Mucosa of stomach (tissue), 1 donor: ENCODE results near the gene MKKS.
"Not testable (repeated sequence)": the region's sequence is repeated elsewhere in the genome, so short reads cannot be mapped to it uniquely, and the experiment has no call there.

Source experiments
- H3K27me3 ChIP-seq: one replicate; pipeline ENCODE4 v1.7.0; 2013; ENCODE audit warnings: mild to moderate bottlenecking, low read length; ENCODE audit not compliant: control insufficient read depth, insufficient read depth
- H3K36me3 ChIP-seq: one replicate; pipeline ENCODE4 v1.7.0; 2013; ENCODE audit warnings: low read length; ENCODE audit not compliant: control insufficient read depth, insufficient read depth
- H3K4me1 ChIP-seq: one replicate; pipeline ENCODE4 v1.7.0; 2013; ENCODE audit warnings: mild to moderate bottlenecking, low read length; ENCODE audit not compliant: control insufficient read depth, insufficient read depth
- H3K4me3 ChIP-seq: one replicate; pipeline ENCODE4 v1.7.0; 2013; ENCODE audit warnings: low read length
- H3K9ac ChIP-seq: one replicate; pipeline ENCODE4 v1.7.0; 2013; ENCODE audit warnings: mild to moderate bottlenecking, low read length, moderate library complexity
- H3K9me3 ChIP-seq: one replicate; pipeline ENCODE4 v1.7.0; 2013; ENCODE audit warnings: mild to moderate bottlenecking, low read length, moderate library complexity; ENCODE audit not compliant: control insufficient read depth
- donor health status: Pancreatic carcinoma.

MKKS gene

GRCh38 chr20:10428008-10428407, 6.0 kb downstream of the MKKS start:
- no peak overlapping the region for H3K4me3 ChIP-seq
- H3K36me3 ChIP-seq, result no peaks in the 10 kb centered on the region
- H3K9me3 ChIP-seq, result no peaks in the 10 kb centered on the region
- H3K9ac ChIP-seq, result no peak overlapping the region
- peaks cover 37% of the 10 kb centered on the region for H3K4me1 ChIP-seq
- H3K27me3 ChIP-seq, result no peaks in the 10 kb centered on the region

- H3K27me3 ChIP-seq, result no peaks in the 10 kb centered on the region
- H3K4me3 ChIP-seq, result no peak overlapping the region
- H3K36me3 ChIP-seq, result no peaks in the 10 kb centered on the region
- no peaks in the 10 kb centered on the region for H3K9me3 ChIP-seq
- H3K4me1 ChIP-seq, result peaks cover 33% of the 10 kb centered on the region
- H3K9ac ChIP-seq, result no peak overlapping the region
Measured at GRCh38 chr20:10427060-10427692, 6.8 kb downstream of the MKKS start.

- Histone ChIP-seq H3K4me1 (peaks cover 17% of the 10 kb centered on the region), H3K27me3 (no peaks in the 10 kb centered on the region), H3K4me3 (no peak overlapping the region), H3K9ac (no peak overlapping the region), H3K36me3 (no peaks in the 10 kb centered on the region), H3K9me3 (no peaks in the 10 kb centered on the region)
Measured at GRCh38 chr20:10423735-10424134, 10.3 kb downstream of the MKKS start.

- peaks cover 10% of the 10 kb centered on the region for H3K4me1 ChIP-seq
- no peak overlapping the region for H3K4me3 ChIP-seq
- H3K36me3 ChIP-seq, result no peaks in the 10 kb centered on the region
- H3K27me3 ChIP-seq, result no peaks in the 10 kb centered on the region
- no peaks in the 10 kb centered on the region for H3K9me3 ChIP-seq
- H3K9ac ChIP-seq, result no peak overlapping the region
Measured at GRCh38 chr20:10419550-10420133, 14.4 kb downstream of the MKKS start.

GRCh38 chr20:10417218-10417617, 16.8 kb downstream of the MKKS start:
- not testable (repeated sequence) for H3K27me3 ChIP-seq

GRCh38 chr20:10415013-10415650, 18.9 kb downstream of the MKKS start:
- Histone ChIP-seq H3K4me1 (no peaks in the 10 kb centered on the region), H3K27me3 (no peaks in the 10 kb centered on the region), H3K9ac (no peak overlapping the region), H3K9me3 (no peaks in the 10 kb centered on the region), H3K4me3 (no peak overlapping the region), H3K36me3 (no peaks in the 10 kb centered on the region)

More at GRCh38 chr20:10417218-10417617, 16.8 kb downstream of the MKKS start:
- not testable (repeated sequence) for H3K9me3 ChIP-seq, H3K36me3 ChIP-seq, H3K4me1 ChIP-seq, H3K4me3 ChIP-seq, H3K9ac ChIP-seq

GRCh38 chr20:10412591-10413408, 21.2 kb downstream of the MKKS start:
- Histone ChIP-seq H3K36me3 (no peaks in the 10 kb centered on the region), H3K4me3 (no peak overlapping the region), H3K9ac (no peak overlapping the region), H3K9me3 (no peaks in the 10 kb centered on the region), H3K4me1 (no peaks in the 10 kb centered on the region), H3K27me3 (no peaks in the 10 kb centered on the region)

GRCh38 chr20:10411673-10412072, 22.3 kb downstream of the MKKS start:
- Histone ChIP-seq H3K4me1 (no peaks in the 10 kb centered on the region), H3K9me3 (no peaks in the 10 kb centered on the region), H3K36me3 (no peaks in the 10 kb centered on the region), H3K9ac (no peak overlapping the region), H3K27me3 (no peaks in the 10 kb centered on the region), H3K4me3 (no peak overlapping the region)

- H3K9me3 ChIP-seq, result no peaks in the 10 kb centered on the region
- H3K4me3 ChIP-seq, result no peak overlapping the region
- H3K36me3 ChIP-seq, result no peaks in the 10 kb centered on the region
Measured at GRCh38 chr20:10408108-10408813, 25.8 kb downstream of the MKKS start.

GRCh38 chr20:10404959-10405530, 29.0 kb downstream of the MKKS start:
- no peaks in the 10 kb centered on the region for H3K36me3 ChIP-seq
- H3K4me1 ChIP-seq, result no peaks in the 10 kb centered on the region
- no peak overlapping the region for H3K9ac ChIP-seq
- H3K27me3 ChIP-seq, result no peaks in the 10 kb centered on the region
- H3K4me3 ChIP-seq, result no peak overlapping the region
- H3K9me3 ChIP-seq, result no peaks in the 10 kb centered on the region

More at GRCh38 chr20:10408108-10408813, 25.8 kb downstream of the MKKS start:
- Histone ChIP-seq H3K27me3 (no peaks in the 10 kb centered on the region), H3K9ac (no peak overlapping the region), H3K4me1 (no peaks in the 10 kb centered on the region)

- Histone ChIP-seq H3K9ac (no peak overlapping the region), H3K4me3 (no peak overlapping the region), H3K27me3 (no peaks in the 10 kb centered on the region), H3K36me3 (no peaks in the 10 kb centered on the region), H3K4me1 (no peaks in the 10 kb centered on the region), H3K9me3 (no peaks in the 10 kb centered on the region)
Measured at GRCh38 chr20:10404023-10404628, 29.9 kb downstream of the MKKS start.
